Small intestine (tissue), 7 donors: ENCODE measurements around the gene PDE4C. TPM values are rescaled to one million over a fixed set of nuclear protein-coding genes. Genes with fewer than 3 reads are reported as not detected.

Experiments used
- DNase-seq, 2 donors: peaks; one replicate each; pipeline versions ENCODE4 v3.0.0 to v3.0.0-alpha.2; 2013
- FAIRE-seq: peaks from 2 replicates; lab custom pipeline; 2012; peaks lifted over from hg19 to GRCh38; lab: Jason Lieb, UNC
- H3K27ac ChIP-seq, 3 donors: one replicate each; pipeline ENCODE4 v1.5.1; 2013; ENCODE audit warnings: low read length in 2 of 3, mild to moderate bottlenecking in 2 of 3, control low read depth in 1 of 3, inconsistent platforms in 1 of 3, low read depth in 1 of 3, moderate library complexity in 1 of 3
- H3K27me3 ChIP-seq, 3 donors: one replicate each; pipeline ENCODE4 v1.6.1; 2013; ENCODE audit warnings: low read length in 3 of 3, inconsistent platforms in 1 of 3; ENCODE audit not compliant: control insufficient read depth in 3 of 3, insufficient read depth in 3 of 3
- H3K36me3 ChIP-seq, 3 donors: one replicate each; pipeline ENCODE4 v1.6.1; 2013; ENCODE audit warnings: low read length in 3 of 3, inconsistent platforms in 1 of 3, low read depth in 1 of 3, mild to moderate bottlenecking in 1 of 3, moderate library complexity in 1 of 3; ENCODE audit not compliant: control insufficient read depth in 3 of 3, insufficient read depth in 2 of 3
- H3K4me1 ChIP-seq, 3 donors: one replicate each; pipeline ENCODE4 v1.6.1; 2013; ENCODE audit warnings: low read length in 2 of 3, inconsistent platforms in 1 of 3, low read depth in 1 of 3, mild to moderate bottlenecking in 1 of 3, moderate library complexity in 1 of 3; ENCODE audit not compliant: control insufficient read depth in 3 of 3, insufficient read depth in 2 of 3
- H3K4me3 ChIP-seq, 3 donors: one replicate each; pipeline ENCODE4 v1.5.1; 2013; ENCODE audit warnings: low read length in 3 of 3, control low read depth in 1 of 3, inconsistent platforms in 1 of 3, low read depth in 1 of 3, mild to moderate bottlenecking in 1 of 3, moderate library complexity in 1 of 3
- H3K9me3 ChIP-seq, 2 donors: one replicate each; pipeline ENCODE4 v1.6.1; 2013; ENCODE audit warnings: low read depth in 1 of 2, low read length in 1 of 2; ENCODE audit not compliant: control insufficient read depth in 2 of 2, insufficient read depth in 1 of 2
- WGBS, 3 donors: extraction: QIAGEN DNeasy Blood & Tissue Kit; methylation state at CpG; one replicate each; pipeline ENCODE4 v1.1.7; 2013; 5-methylcytosine and 5-hydroxymethylcytosine counted together
- polyA plus RNA-seq, 4 donors: library from polyadenylated mRNA; stranded (reverse) in 3 of 4; unstranded in 1 of 4; fragments of 200-250 nt in 3 of 4; fragments of 120-200 nt in 1 of 4; gene quantifications; one replicate each; pipeline versions ENCODE4 v1.2.1 to v1.2.3, GENCODE V29; 2013
- donor health status: healthy with polysubstance abuse.
- donor health status: control.
- donor health status: control.
- donor health status: Bipolar disorder and iron deficiency.
- donor health status: healthy.

Gene PDE4C
- polyA plus RNA-seq, 4 donors, result 0.52 to 1.1 TPM; not detected in 2

GRCh38 chr19:18249834-18250233, 23.6 kb upstream of the PDE4C start:
- Histone ChIP-seq H3K27me3 (no peaks in the 10 kb centered on the region), H3K9me3 (peaks cover 0 to 9% of the 10 kb centered on the region in 2 donors), H3K4me3 (no peak overlapping the region), H3K4me1 (peaks cover 0 to 20% (median 0%) of the 10 kb centered on the region in 3 donors), H3K27ac (no peak overlapping the region), H3K36me3 (no peaks in the 10 kb centered on the region)
- DNase-seq (no peak), FAIRE-seq (no peak)
- 80 to 95% (median 88%) methylated on average over 5 of the region's 5 CpGs for WGBS, 3 donors

DNA sequence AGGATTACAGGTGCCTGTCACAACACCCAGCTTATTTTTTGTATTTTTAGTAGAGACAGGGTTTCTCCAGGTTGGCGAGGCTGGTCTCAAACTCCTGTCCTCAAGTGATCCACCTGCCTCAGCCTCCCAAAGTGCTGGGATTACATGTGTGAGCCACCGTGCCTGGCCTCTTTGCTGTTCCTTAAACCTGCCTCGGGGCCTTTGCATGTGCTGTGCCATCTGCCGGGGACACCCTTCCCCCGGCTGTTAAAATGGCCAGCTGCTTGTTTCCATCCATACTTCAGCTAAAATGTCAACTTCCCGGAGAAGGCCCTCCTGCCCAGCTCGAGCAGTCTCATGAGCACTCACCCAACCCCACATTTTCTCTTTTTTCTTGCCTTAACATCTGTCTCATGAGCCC, 19.1 kb upstream of the PDE4C start:
- WGBS, 3 donors, result 66 to 73% (median 72%) methylated on average over 7 of the region's 7 CpGs
- H3K4me3 ChIP-seq, result no peak overlapping the region
- peaks cover 0 to 6% of the 10 kb centered on the region in 2 donors for H3K9me3 ChIP-seq
- FAIRE-seq, result no peak
- no peaks in the 10 kb centered on the region for H3K36me3 ChIP-seq
- DNase-seq, result no peak
- H3K4me1 ChIP-seq, result no peaks in the 10 kb centered on the region
- H3K27ac ChIP-seq, result no peak overlapping the region
- peaks cover 0 to 2% (median 2%) of the 10 kb centered on the region in 3 donors for H3K27me3 ChIP-seq

DNA sequence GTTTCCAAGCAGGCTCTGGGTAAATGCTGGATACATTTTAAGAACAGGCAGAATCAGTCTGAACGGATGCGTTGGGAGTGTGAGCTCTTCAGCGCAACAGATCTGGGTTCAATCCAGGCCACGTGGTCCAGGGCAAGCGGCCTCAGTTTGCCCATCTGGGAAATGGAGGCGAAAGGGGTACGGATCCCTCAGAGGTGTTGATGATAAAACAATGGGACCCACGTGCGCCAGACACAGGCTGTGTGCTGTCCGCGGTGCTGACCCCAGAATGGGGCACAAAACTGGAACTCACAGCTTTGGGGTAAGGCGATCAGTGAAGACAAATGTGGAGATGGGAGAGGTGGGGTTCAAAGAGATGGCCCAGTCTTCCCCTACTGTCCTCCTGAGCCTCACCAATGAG, 13.1 kb upstream of the PDE4C start:
- H3K36me3 ChIP-seq, result no peaks in the 10 kb centered on the region
- peaks cover 0 to 13% (median 2%) of the 10 kb centered on the region in 3 donors for H3K27me3 ChIP-seq
- FAIRE-seq (no peak), DNase-seq (no peak)
- WGBS, 3 donors, result 32 to 39% (median 38%) methylated on average over 12 of the region's 12 CpGs
- H3K4me3 ChIP-seq, result no peak overlapping the region
- no peaks in the 10 kb centered on the region for H3K9me3 ChIP-seq
- H3K4me1 ChIP-seq, result no peaks in the 10 kb centered on the region
- H3K27ac ChIP-seq, result no peak overlapping the region

GRCh38 chr19:18234194-18234593, 8.0 kb upstream of the PDE4C start:
- no peak for FAIRE-seq
- WGBS, 3 donors, result 34 to 35% (median 35%) methylated on average over 6 of the region's 6 CpGs

GRCh38 chr19:18233224-18233825, 7.1 kb upstream of the PDE4C start:
- Histone ChIP-seq H3K27ac (no peak overlapping the region), H3K27me3 (peaks cover 3 to 56% (median 20%) of the 10 kb centered on the region in 3 donors), H3K4me3 (no peak overlapping the region), H3K4me1 (no peaks in the 10 kb centered on the region), H3K36me3 (no peaks in the 10 kb centered on the region), H3K9me3 (peaks cover 0 to 11% of the 10 kb centered on the region in 2 donors)
- DNase-seq (peak; percentile 37 to 84), FAIRE-seq (no peak)
- WGBS, 3 donors, result 15 to 24% (median 20%) methylated on average over 37 of the region's 37 CpGs

More at GRCh38 chr19:18234194-18234593, 8.0 kb upstream of the PDE4C start:
- no peak for DNase-seq
- Histone ChIP-seq H3K27me3 (peaks cover 3 to 54% (median 20%) of the 10 kb centered on the region in 3 donors), H3K9me3 (peaks cover 0 to 11% of the 10 kb centered on the region in 2 donors), H3K4me3 (no peak overlapping the region), H3K36me3 (no peaks in the 10 kb centered on the region), H3K4me1 (no peaks in the 10 kb centered on the region), H3K27ac (no peak overlapping the region)

DNA sequence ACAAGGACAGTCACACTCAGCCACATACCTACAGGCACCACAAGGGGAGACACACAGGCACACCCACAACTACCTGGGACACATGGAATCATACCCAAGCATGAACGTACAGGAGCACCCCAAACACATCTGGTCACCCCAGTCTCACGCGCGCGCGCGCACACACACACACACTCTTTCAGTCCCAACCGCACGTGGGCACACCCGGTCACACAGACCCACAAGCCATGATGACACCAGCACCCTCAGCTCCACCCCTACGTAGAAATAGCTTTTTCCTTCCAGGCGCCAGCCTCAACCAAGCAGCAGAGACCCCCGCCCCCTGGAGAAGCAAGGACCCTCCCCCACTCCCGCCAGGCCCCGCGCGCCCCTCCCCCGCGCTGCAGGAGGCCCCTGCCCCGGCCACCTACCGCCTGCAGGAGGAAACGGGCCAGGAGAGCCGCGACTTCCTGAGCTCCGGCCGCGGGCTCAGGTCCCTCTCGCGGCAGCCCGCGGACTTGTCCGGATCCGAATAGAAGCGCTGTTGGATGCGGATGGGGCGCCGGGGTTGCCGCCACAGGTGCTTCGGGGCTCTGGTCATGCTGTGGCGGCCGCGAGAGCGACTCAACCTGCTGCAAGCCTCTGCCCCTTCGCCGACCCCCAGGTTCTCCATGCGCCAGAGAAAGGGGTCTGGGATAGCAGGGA, 6.4 kb upstream of the PDE4C start:
- whole genome bisulfite sequencing, 3 donors, result 4 to 16% (median 14%) methylated on average over 37 to 46 of the region's 46 CpGs
- H3K27ac ChIP-seq, result no peak overlapping the region
- DNase-seq (no peak), FAIRE-seq (no peak)
- no peaks in the 10 kb centered on the region for H3K36me3 ChIP-seq
- peaks cover 0 to 11% of the 10 kb centered on the region in 2 donors for H3K9me3 ChIP-seq
- peaks cover 3 to 62% (median 20%) of the 10 kb centered on the region in 3 donors for H3K27me3 ChIP-seq
- H3K4me1 ChIP-seq, result no peaks in the 10 kb centered on the region
- no peak overlapping the region for H3K4me3 ChIP-seq

- Histone ChIP-seq H3K27ac (no peak overlapping the region), H3K4me1 (no peaks in the 10 kb centered on the region), H3K36me3 (no peaks in the 10 kb centered on the region), H3K27me3 (peaks cover 3 to 70% (median 22%) of the 10 kb centered on the region in 3 donors), H3K4me3 (no peak overlapping the region), H3K9me3 (peaks cover 0 to 11% of the 10 kb centered on the region in 2 donors)
- WGBS, 3 donors, result 16 to 22% (median 18%) methylated on average over 4 of the region's 4 CpGs
- FAIRE-seq (no peak), DNase-seq (no peak)
Observed at GRCh38 chr19:18231775-18232174, 5.5 kb upstream of the PDE4C start.

DNA sequence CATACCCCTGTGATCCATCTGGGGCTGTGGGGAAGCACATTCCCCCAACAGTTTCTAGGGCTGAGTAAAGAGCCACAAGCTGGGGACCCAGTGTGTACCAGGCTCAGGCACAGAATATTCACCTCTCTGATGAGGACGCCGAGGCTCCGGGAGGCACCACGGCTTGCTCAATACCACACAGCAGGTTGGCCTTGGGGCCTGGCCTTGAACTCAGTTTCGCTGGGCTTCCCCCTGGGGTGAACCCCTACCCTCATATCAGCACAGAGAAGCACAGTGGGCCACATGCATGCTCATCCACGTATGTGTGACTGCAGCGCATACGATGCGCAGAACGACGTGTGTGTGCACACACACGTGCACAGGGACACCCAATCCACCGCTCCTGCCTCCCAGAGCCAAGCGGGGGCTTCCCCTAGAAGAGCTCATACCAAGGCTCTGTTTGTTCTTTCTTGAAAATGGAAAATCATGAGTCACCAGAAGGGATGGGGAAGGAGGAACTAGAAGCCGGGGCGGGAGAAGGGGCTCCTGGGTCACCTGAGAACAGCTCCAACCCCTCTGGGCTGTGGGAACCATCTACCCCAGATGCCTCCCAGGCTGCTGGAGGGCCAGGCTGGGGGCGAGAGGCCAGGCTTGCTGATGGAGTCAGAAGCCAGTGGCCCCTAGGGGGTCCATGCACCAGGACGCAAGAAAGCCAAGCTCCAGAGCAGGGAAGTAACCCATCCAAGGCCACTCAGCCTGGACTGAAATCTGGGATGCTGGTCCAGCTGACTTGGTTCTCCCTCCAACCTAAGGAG, 4.9 kb upstream of the PDE4C start:
- H3K4me1 ChIP-seq, result peaks cover 0 to 2% (median 0%) of the 10 kb centered on the region in 3 donors
- H3K36me3 ChIP-seq, result no peaks in the 10 kb centered on the region
- no peak overlapping the region for H3K27ac ChIP-seq
- 54 to 55% (median 55%) methylated on average over 18 of the region's 18 CpGs for WGBS, 3 donors
- no peak for FAIRE-seq
- H3K9me3 ChIP-seq, result peaks cover 0 to 11% of the 10 kb centered on the region in 2 donors
- peaks cover 3 to 71% (median 24%) of the 10 kb centered on the region in 3 donors for H3K27me3 ChIP-seq
- H3K4me3 ChIP-seq, result no peak overlapping the region
- DNase-seq, result no peak
